GM18520 (cell line): ENCODE measurements around the gene ACBD6.
A peak's percentile ranks its signal among the peaks of the same experiment; 100 is the strongest.
"Not testable (repeated sequence)": the region's sequence is repeated elsewhere in the genome, so short reads cannot be mapped to it uniquely, and the experiment has no call there.

Source experiments
- ATAC-seq: cut with Tn5 transposase; IDR thresholded peaks from one replicate; pipeline ENCODE4 v1.9.1; 2021; ENCODE audit not compliant: unreplicated experiment

Gene ACBD6, protein sequence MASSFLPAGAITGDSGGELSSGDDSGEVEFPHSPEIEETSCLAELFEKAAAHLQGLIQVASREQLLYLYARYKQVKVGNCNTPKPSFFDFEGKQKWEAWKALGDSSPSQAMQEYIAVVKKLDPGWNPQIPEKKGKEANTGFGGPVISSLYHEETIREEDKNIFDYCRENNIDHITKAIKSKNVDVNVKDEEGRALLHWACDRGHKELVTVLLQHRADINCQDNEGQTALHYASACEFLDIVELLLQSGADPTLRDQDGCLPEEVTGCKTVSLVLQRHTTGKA

DNA sequence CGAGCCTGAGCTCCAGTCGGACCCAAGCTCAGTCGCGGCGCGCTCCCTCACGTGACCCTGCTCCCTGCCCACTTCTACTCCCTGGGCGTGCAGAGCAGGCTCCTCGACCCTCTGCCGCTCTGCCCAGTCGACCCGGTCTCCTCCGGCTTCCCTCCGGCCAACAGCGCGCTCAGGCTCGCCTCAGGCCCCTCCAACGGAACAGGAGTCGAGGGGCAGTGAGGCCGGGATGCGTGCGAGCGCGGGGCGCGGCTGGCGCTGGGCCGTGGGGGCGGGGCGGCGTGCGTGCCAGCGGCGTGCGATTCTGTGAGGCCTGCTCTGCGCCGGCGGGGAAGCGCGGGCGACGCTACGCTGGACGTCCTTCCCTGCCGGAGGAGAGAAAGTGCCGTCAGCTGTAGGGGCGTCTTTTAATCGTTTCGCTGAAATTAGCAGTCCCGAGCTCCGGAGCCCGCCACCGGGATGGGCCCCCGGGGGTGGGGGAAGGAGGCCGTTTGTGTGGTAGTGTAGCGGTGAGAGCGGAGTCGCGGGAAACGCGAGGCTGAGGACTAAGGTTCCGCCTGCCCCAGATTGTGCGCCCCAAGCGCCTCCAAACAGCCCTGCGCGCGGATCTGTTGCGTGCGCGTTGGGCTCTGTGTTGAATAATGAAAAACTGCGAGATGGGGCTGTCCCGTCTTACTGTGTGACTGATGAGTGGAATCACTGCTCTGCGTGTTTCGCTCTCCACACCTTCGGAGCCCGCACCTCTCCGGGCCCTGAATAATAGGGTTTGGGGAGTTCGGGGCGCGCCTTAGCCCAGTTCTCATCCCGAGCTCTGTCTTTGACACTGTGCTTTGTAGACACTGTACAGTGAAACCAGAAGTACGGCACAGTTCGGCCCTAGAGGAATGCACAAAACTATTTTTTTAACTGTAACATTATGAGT is at the start of gene ACBD6:
Gene ACBD6 (minus strand): TSS at position 217 of the 919 bp plus-strand sequence. CDS start 311 bp downstream, outside the sequence.
- peak; percentile 74 for ATAC-seq

DNA sequence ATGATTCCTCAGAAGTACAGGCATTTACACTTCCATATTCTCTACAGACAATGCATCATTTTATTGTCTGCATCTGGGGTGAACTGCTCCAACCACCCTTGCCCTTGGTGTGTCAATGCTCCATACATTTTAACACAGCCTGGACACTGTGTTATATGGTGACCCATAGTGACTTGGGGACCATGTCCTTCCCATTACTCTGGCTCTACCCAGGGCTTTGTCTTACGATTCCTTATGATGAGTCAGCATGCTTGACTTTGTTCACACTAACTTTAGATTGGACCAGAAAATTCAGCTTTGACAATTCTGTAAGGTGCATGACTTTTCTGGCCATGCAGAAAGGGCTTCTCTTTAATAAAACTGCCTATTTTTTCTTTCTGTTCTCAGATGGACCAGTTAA is 49.6 kb upstream of the ACBD6 start:
- ATAC-seq: no peak

DNA sequence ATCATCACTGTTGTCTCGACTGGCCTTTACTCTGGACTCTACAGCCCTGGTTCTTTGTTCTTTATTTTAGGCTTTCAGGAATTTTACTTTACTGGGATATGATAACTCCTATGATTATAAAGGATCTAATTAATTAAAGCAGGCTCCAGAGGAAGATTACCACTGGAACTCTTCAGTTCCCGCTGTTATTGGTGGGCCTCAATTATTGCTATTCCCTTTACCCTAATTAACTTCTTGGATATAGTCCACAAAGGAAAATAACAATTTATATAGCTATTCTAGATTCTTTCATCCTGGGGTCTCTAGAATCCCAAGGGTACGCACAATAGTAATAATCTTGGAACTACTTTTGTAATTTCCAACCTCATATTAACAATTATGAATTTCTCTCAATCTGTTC is 47.9 kb upstream of the ACBD6 start:
- ATAC-seq: no peak

DNA sequence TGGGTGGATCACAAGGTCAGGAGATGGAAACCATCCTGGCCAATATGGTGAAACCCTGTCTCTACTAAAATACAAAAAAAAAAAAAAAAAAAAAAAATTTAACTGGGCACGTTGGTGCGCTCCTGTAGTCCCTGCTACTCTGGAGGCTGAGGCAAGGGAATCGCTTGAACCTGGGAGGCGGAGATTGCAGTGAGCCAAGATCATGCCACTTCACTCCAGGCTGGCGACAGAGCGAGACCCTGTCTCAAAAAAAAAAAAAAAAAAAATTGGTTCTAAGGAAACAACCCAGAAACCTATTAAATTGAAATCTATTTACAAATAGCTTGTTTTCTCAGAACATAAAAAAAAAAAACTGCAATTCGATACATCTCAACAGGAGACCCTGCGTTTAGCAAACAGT is 47.4 kb upstream of the ACBD6 start:
- not testable (repeated sequence) for ATAC-seq

DNA sequence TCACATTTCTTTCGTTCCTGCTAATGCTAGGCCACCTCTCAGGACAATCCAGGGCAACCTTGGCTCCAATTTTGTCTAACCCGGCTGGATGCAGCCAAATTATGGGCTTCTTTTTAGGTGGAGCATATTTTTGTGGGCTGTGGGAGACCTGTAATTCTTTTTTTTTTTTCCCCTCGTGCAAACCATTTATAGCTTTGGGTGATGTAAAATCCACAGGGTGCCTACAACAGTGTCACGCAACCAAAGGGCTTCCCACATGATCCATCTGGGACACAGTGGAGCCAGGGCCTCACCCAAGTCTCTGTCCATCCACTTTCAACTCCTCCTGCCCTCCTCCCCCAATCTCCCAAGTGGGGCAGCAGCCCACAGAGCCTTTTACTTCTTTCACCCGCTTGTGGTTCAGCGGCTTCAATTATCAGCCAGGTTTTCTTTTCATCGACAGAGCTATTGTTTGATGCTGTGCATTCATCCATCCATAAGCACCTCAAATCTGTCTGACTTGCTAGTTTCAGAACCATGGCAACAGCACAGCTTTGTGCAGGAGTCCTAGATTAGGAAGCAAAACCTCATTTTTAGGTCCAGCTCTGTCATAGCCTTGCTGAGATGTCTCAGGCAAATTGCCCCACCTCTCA is 46.4 kb upstream of the ACBD6 start:
- no peak for ATAC-seq

DNA sequence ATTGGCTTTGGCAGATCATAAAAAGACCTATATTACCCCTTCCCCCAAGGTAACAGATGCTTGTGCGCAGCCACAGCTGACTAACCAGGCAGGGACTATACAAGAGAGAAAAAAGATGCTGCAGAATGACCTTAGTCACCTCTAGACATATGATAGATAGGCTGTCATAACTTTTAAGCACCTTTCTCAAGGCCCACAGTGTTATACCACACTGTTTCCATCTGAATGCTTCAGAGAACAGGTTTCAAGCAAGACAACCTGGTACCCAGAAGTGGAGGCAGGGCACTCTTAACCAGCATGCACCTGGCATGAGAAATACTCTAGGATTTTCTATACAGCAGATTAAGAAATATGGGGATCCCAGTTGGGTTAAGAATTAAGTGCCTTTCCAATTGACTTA is 43.6 kb upstream of the ACBD6 start:
- ATAC-seq: no peak

DNA sequence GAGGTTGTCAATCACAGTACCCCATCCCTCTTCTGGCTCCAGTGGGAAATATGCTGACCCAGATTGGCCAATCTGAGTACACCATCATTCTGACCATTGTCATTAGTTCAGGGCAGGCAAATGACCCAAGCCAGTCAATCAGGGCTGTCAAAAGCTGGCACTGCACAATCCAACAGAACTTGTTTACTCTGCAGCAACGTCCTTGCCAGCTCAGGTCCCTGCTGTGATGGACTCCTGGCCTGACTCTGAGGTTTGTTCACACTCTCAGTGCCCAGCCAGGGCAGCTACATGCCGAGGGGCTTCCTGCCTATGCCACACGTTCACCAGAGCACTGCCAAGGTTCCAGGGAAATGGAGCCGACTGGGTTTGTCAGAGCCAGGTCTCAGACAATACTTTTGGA is 41.7 kb upstream of the ACBD6 start:
- no peak for ATAC-seq

DNA sequence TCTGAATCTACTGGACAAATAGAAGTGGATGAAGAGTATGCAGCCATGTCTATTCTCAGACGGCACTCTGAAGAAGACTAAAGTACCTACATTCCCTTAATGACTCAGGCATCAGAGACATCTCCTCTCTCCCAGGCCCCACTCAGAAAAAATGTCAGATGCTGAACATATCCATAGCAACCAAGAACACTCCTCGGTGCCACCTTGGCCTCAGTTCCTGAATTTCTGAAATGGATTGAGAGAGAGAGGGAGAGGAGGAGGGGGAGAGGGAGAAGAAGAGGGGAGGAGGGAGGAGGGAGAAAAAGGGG is 40.4 kb upstream of the ACBD6 start:
- ATAC-seq: no peak

DNA sequence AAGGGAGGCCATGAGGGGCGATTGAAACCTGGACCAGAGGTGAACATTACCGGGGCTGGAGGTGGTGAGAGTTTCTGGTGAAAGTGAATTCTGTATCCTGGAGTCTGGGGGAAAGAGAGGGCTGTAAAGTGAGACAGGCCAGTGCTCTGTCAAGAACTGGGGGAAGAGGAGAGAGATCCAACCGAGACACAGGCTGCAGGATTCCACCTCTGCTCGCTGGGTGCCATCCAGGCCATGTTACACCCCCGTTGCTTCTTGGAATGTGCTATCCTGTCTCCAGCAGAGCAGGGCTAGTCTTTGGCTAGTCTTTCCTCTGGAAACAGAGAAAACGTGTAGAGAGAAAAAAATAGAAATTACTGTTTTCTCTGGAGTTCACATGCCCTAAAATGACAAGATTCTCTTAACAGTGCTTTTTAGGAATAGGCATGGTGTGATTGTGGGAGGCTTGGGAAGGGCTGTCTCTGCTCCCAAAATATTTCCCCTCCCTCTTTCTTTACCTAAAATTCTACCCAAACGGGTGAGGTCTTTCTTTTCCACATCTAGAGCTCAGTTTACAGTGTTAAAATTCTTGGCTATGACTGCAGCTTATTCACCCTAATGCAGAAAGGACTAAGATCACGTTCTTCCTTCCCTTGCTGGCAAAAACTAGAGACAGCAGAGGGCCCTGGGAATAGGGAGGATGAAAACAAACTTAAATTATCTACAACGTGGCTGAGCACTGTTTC is 39.9 kb upstream of the ACBD6 start:
- no peak for ATAC-seq

DNA sequence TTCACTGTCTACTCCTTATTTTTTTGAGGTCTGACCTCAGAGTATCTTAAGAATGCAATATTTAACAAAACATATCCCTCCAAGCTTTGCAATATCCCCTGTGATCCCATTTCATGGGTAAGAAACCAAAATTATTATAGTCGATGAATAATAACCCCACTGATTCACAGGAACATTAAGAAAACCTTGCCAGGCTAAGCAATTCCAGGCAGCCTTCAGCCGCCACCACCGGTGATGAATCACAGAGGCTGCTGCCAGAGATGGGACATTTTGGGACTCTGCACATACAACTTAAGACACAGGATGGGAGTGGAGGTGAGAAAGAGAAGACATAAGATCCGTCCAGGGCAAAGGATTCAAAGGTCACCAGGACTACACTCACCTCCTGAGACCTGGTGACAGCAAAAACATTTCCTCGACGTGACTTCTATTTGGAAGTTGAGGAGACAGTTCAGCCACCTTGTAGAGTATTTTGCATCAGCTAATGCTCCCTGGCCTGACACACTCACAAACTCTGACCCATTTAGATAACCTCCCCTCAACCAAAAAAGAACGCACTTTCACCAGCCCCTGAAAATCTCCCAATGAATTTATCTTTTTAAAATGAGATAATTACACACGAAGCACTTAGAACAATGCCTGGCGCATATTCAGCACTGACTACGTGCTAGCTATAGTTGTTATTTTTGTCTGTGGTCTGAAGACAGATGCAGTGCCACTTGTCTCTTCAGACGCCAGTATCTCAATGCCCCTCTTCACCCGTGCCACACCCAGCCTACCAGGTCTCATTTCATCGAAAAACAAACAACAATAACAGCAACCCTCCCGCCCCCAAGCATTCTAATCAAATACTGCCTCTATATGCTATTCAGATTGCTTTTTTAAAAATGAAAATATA is 38.6 kb upstream of the ACBD6 start:
- no peak for ATAC-seq

DNA sequence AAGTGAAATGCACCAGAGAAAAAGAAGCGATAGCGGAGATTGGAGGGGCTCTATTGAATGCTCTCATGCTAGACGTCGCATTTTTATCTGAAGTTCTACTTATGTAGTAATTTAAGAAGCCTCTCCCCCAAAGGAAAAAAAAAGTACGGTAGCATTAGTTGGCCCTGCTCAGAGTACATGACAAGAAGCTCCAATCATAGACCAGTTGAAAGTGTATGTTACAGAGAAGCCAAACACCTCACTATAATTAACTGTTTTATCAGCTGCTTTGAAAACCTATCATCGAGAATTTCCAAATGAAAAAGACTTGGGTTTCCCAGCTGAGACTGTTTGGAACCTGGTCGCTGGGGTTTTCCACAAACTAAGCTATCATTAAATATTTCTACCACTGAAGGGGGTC is 36.8 kb upstream of the ACBD6 start:
- no peak for ATAC-seq

DNA sequence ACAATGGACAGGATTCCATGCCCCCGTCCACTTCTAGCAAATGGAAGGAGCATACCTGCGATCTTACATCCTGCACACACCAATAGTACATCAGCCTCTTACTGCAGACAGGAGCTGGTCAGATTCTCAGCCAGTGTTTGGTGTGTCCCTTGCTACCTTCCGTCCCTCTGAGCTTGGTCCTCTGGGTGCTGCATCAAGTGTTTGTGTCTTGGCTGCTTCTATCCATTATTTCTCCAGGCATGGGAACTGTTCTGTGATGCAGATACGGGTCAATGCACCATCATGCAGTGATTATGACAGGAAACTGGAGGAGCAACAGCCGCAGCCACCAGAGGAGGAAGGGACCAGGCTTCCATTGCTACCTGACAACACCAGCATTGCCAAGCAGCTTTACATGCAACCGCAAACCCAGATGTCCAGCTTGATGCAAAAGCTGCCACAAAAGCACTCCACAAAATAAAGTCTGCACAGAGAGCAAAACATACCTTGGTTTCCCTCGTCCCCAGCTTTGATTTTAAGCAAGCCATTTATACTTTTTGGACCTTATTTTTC is 34.5 kb upstream of the ACBD6 start:
- no peak for ATAC-seq

DNA sequence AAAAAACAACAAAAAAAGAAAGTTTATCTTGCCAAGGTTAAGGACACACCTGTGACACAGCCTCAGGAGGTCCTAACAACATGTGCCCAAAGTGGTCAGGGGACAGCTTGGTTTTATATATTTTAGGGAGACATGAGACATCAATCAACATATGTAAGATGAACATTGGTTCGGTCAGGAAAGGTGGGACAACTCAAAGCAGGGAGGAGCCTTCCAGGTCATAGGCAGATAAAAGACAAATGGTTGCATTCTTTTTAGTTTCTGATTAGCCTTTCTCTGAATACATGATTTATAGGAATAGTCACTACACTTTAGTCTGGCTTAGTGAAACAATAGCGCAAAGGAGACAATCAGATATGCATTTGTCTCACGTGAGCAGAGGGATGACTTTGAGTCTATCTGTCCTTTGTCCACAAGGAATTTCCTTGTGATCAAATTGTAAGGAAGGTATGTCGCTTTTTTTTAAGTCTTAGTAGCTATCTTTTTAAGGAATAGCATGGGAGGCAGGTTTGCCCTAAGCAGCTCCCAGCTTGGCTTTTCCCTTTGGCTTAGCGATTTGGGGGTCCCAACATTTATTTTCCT is 33.1 kb upstream of the ACBD6 start:
- no peak for ATAC-seq

DNA sequence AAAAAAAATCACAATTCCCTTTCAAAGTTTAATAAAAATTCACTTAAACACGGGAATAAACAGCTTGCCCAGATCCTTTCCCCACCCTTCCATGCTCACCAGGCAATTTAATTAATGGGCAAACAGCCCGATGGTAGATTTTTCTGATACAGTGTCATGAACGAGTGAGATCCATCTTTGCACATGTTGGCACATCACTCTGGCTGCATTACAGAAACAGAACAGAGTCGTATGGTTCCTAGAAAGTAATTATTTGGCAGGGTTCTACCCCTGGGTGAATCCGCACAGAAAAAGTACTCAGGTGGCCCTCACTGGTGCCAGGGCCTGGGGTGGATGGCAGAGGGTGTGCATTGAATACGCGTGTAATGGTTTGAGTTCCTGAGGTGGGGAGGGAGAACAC is 31.8 kb upstream of the ACBD6 start:
- no peak for ATAC-seq

DNA sequence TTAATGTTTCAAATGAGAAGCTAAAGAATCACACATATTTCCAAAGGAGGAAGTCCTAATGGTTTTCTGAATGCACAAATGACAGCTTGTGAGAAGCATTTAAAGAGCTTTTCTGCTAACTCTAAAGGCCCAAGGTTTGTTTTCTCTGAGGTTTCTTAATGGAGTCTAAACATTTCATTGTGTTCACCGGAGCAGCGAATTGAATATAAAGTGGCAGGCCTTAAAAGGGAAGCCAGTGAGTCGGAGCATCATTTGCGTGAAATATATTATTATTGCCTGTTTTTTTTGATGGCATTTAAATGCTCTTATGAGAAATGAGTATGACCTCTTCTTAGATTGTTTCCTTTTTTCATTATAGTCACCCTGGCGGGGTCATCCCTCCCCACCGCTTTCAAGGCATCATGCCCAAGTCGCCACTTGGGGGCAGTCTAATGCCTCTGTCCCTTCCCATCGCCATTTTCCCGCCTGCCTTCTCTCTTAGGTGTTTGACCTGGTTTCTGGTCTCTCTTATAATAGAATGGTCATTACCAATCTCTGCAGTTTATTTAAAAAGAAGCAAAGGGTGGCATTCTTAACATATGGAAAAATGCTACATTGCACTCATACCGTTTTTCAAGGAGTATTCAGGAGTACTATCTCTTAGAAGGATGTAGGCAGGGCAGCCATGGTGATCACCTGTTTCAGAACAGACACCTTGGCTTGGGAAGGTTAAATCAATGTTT is 31.1 kb upstream of the ACBD6 start:
- ATAC-seq: no peak

DNA sequence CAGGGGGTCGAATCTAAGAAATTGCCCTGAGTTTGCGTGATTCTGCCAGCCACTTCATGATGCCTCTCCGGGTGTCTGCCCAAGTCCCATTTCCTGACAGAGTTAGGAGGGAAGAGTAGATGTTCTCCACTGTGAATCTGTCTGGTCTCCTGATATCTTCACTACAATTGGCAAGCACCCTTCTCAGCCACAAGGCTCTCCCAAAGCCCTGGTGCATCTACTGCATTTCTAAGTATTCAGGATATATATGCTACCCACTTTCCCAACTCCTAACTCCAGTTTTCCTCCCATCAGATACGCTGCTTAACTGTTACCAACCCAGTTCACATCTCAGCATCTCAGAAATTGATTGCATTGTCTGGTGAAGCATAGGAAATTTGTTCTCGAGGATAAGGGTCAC is 30.5 kb upstream of the ACBD6 start:
- ATAC-seq: no peak

DNA sequence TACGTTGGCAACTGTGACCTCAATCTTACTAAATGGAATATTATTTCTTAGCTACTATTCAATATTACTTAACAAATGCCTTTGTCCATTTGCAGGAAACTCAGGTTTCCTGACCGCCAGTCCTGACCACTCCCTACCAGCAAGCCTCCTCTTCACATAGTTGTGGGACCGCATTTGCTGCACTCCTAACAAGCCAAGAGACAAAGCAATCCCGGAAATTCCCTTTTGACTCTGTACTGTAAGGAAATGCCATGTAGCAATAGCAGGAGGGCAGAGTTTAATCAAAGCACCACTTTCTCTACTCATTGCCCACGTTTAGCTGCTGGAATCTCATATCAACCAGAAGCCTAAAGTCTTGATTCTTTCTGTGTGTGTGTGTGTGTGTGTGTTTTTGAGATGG is 28.1 kb upstream of the ACBD6 start:
- no peak for ATAC-seq

DNA sequence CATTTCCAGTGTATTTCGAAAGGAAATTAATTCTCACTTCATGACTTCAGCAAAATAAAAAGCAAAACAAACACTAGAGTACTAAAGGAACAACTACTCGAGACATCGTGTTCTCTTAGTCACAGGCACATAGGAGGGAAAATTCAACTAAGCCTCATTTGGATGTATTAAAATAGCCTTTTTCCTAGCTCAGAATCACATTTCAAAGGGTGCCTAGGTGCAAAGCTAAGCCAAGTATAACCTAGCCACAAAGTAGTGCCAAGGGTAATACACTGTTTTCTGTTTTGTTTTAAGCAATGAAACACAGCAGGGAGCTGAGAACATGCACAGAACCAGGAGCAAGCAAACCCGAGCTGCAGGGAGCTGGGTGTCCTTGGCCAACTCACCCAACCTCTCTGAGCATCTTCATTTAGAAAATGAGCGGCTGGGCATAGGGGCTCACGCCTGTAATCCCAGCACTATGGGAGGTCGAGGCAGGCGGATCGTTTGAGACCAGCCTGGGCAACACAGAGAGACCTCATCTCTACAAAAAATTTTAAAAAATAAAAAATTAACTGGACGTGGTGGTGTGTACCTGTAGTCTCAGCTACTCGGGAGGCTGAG is 26.6 kb upstream of the ACBD6 start:
- ATAC-seq: no peak
